Right renal pelvis (tissue), 4 donors: Measurements from ENCODE around the gene NELFE. TPM values are rescaled to one million over a fixed set of nuclear protein-coding genes. Genes with fewer than 3 reads are reported as not detected.
"Not testable (repeated sequence)": the region's sequence is repeated elsewhere in the genome, so short reads cannot be mapped to it uniquely, and the experiment has no call there.

Experiments
- DNase-seq, 4 donors: peaks; one replicate each; pipeline ENCODE4 v3.0.0-alpha.2; 2013; ENCODE audit warnings: low read depth in 4 of 4, low spot score in 3 of 4, missing footprints in 1 of 4
- polyA plus RNA-seq, 4 donors: library from polyadenylated mRNA; unstranded; fragments of 120-200 nt; gene quantifications; one replicate each; pipeline ENCODE4 v1.2.1, GENCODE V29; 2013; ENCODE audit not compliant: insufficient read length in 4 of 4

Gene NELFE
- polyA plus RNA-seq, 4 donors = 88.2 to 102 (median 92.2) TPM

- not testable (repeated sequence) for DNase-seq
Measured at GRCh38 chr6:31976065-31976464, 17.3 kb upstream of the NELFE start.

- DNase-seq = no peak
Measured at GRCh38 chr6:31972709-31973350, 14.1 kb upstream of the NELFE start.

DNA sequence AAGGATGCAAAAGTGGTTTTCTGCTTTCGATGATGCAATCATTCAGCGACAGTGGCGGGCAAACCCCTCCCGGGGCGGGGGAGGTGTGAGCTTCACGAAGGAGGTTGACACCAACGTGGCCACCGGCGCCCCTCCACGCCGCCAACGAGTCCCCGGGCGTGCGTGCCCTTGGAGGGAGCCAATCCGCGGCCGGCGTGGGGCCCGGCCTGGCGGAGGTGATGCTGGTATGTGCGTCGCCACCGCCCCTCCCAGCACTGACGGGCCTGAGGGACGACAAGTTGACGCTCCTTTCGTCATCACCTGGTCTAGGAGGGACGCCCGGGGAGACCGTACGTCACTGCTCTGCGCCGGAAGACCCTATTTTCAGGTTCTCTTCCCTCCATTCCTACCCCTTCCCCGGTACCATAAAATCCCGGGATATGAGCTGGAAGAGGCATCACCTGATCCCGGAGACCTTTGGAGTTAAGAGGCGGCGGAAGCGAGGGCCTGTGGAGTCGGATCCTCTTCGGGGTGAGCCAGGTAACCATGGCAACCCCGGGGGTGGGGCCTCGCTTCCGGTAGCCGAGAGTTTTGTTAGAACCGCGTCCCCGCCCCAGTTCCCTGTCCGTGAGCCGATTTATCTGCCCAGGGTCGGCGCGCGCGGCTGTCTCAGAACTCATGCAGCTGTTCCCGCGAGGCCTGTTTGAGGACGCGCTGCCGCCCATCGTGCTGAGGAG is 13.4 kb upstream of the NELFE start, which contains the start of gene DXO:
Gene DXO, minus strand, starts transcription at position 146 of the 716 bp plus-strand sequence. CDS start 463 bp downstream, outside the sequence.
- peak; percentile 93 to 99 (median 96) for DNase-seq

GRCh38 chr6:31971279-31971992 is 12.7 kb upstream of the NELFE start:
- DNase-seq = no peak

DNA sequence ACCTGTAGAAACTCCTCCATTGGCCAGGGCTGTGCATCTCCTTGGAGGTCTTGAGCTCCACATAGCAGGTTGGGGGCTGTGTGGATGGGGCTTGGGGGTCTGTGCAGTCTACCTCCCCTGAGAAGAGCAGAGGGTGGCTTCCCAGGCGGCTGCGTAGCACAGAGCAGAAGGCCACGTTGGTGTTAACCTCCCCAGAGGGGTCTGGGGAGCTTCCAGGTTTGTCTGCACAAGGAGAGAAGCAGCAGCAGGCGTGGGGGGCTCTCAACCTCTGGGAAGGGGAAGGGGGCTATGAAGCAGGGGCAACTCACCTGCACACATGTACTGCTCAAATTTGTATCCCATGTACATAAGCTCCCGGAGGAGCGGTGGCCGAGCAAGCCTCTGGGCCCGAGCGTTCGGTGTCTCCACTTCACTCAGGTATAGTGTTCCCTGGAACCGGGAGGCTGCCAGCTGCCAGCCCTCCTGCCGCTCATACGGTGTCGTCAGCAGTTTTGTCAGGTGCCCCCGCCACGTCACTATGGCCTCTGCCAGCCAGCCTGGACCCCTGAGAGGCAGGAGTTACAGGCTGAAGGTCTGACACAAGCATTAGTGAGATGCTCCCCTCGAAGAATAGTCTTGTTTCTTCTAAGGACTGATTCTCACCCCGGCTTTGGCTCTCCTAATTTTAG is 12.0 kb upstream of the NELFE start:
- DNase-seq = no peak

DNA sequence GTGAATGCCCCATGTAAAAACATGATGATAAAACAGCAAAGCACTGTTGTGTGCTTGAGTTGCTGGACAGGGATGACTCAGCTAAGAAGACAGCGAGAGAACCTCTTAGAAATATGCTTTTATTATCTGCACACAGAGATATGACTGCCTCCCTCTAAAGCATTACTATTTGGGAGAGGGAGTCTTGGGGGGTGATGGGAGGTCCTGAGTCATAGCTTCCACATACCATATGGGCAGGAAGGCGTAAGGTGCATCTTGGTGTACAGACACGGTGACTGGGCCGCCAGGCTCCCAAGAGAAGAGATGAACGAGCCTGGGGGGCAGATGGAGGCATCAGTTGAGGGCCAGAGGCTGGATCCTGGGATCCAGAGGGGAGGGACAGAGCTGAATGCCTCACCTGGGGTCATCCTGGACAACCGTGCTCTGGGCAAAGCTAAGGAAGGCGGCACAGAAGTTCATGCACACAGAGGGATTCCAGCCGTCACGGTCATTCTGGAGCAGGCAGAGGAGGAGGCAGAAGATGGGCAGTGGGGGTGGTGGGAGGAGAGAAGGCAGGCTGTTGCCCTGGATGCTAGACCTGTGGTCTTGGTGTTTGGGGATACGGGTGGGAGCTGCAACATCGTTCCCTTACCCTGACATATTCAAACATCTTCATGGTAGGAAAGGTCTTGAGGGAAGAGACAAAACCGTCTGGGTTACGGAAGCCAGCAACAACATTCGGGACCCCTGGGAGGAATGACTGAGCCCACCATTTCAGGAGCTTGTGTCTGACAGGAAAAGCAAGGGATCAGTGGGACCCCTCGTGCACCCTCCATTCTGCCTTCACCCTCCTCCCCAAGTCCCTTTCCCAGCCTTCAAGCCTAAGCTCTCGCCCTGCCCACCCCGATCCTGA is 11.2 kb upstream of the NELFE start:
- no peak for DNase-seq

DNA sequence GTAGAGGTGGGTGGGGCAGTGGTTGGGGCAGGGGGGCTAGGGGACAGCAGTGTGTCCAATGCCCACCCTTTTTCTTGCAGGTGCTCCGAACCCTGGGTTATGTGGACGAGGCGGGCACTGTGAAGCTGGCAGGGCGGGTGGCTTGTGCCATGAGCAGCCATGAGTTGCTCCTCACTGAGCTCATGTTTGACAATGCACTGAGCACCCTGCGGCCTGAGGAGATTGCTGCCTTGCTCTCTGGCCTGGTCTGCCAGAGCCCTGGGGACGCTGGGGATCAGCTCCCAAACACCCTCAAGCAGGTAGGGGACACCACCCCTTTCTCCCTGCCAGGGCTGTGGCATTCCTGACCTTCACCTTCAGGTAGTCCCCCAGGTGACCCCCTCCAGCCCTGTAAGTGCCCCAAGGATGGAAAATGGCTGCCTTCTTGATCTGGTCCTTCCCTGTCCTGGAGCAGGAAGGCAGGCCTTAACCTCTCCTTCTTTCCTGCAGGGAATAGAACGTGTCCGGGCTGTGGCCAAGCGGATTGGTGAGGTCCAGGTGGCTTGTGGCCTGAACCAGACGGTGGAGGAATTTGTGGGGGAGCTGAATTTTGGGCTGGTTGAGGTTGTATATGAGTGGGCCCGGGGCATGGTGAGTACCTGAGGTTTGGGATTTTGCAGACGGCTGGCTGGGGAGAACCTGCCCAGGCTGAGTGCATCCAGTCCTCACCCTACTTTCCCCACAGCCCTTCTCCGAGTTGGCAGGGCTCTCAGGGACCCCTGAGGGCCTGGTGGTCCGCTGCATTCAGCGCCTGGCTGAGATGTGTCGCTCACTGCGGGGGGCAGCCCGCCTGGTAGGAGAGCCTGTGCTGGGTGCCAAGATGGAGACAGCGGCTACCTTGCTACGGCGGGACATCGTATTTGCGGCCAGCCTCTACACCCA is 10.3 kb upstream of the NELFE start:
- no peak for DNase-seq

GRCh38 chr6:31968326-31968725 is 9.6 kb upstream of the NELFE start:
- no peak for DNase-seq

DNA sequence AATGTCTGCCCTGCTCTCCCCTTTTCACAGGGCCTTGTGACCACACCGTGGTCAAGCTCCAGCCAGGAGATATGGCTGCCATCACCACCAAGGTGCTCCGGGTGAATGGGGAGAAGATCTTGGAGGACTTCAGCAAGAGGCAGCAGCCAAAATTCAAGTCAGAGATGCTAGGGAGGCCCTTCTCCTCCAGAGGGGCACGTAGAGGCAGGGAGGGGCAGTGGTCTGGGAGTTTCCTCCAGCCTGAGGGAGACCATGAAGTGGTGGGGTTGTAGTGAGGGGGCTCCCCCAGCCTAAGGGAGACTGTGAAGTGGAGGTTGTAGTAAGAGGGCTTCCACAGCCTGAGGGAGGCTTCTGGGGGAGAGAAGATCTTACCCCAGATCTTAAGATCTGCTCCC is 9.2 kb upstream of the NELFE start:
- DNase-seq = no peak

DNA sequence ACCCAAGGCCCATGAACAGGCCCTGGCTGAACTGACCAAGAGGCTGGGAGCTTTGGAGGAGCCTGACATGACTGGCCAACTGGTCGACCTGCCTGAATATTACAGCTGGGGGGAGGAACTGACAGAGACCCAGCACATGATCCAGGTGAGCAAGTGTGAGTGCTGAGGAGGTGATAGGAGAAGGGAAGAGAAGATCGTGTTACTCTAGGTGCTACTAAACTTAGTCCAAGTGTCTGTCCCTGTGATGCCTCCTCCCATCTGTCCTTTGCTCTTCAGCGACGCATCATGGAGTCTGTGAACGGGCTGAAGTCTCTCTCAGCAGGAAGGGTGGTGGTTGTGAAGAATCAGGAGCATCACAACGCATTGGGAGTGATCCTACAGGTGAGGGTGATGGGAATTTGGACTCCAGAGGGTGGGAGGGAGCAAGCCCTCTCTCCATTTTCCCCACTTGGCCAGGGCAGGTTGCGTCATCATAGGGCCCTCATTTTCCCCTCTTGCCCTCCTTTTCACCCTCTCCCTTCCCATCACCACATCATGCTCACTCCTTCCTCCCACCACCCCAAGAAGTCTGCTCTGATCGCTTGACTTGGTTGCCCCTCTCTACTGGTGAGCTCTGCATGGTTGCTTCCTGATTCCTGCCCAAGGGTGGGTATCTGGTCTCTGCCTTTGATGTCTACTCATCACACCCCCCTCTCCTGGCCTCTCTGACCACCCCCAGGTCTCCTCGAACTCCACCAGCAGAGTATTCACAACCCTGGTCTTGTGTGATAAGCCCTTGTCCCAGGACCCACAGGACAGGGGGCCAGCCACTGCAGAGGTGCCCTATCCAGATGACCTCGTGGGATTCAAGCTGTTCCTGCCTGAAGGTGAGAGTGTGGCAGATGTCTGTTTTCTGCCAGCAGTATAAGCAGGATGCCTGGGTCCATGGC is 8.5 kb upstream of the NELFE start:
- DNase-seq = no peak

GRCh38 chr6:31966506-31966905 is 7.7 kb upstream of the NELFE start:
- no peak for DNase-seq

- DNase-seq = no peak
Measured at GRCh38 chr6:31965700-31966099, 6.9 kb upstream of the NELFE start.

DNA sequence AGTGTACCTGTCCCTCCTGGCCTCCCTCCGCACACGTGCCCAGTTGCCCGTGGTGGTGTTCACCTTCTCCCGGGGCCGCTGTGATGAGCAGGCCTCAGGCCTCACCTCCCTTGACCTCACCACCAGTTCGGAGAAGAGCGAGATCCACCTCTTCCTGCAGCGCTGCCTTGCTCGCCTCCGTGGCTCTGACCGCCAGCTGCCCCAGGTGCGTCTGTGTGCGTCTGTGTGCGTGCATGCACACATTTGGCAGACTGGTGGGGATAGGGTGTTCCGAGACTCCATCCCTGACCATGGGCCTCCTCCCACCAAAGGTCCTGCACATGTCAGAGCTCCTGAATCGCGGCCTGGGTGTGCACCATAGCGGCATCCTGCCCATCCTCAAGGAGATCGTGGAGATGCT is 5.2 kb upstream of the NELFE start:
- no peak for DNase-seq

DNA sequence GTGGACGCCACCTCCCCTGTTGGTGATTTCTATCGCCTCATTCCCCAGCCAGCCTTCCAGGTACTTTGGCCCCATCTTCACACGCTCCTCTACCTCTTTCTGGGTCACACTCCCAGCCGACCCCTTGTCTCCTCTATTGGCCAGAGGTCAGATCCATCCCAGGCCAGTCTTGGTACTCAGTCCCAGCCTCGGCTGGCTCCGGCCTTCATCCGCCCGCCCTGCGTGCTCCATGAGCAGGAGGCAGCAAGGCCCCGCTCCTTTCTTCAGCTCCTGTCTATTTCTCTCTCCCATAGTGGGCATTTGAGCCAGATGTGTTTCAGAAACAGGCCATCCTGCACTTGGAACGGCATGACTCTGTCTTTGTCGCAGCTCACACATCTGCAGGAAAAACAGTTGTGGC is 2.8 kb upstream of the NELFE start:
- no peak for DNase-seq

DNA sequence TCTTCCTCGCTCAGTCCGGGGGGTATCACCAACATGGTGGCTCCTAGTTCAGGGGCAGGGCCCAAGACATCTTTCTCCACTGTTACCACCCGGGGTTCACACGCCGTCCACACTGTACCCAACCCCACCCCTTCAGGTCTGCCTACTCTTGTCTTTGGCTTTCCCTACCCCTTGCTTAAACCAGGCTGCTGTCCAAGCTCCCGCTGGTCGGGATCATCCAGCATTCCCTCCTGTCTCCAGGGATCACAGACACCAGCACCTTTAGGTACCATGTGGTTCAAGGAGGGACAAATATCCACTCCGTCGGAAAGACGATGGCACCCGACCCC is 395 bp downstream of the NELFE start:
- no peak for DNase-seq

GRCh38 chr6:31956796-31957195 is 2.0 kb downstream of the NELFE start:
- DNase-seq = no peak

DNA sequence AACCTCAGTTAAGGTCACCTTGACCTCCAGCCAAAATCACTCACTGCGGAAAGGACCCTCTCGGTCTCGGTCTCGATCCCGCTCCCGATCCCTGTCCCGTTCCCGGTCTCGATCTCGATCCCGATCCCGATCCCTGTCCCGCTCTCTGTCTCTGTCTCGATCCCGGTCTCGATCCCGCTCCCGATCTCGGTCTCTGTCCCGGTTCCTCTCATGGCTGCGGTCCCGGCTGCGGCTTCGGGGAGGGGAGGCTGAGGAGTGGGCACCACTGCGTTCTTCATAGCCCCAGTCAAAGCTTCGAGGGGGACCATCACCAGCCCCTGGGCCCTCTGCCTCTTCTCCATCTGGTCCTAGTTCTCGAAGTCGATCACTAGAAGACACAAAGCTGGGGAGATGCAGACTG is 4.3 kb downstream of the NELFE start:
- DNase-seq = no peak

- no peak for DNase-seq
Measured at GRCh38 chr6:31952890-31953289, 5.9 kb downstream of the NELFE start.
